Limb (tissue), 2 donors: Measurements from ENCODE around the gene CDC14C.
"Not testable (repeated sequence)": the region's sequence is repeated elsewhere in the genome, so short reads cannot be mapped to it uniquely, and the experiment has no call there.

Experiments used
- DNase-seq, 2 donors: peaks; one replicate each; pipeline ENCODE4 v3.0.0-alpha.2; 2016; ENCODE audit errors: extremely low spot score in 2 of 2

Gene CDC14C

DNA sequence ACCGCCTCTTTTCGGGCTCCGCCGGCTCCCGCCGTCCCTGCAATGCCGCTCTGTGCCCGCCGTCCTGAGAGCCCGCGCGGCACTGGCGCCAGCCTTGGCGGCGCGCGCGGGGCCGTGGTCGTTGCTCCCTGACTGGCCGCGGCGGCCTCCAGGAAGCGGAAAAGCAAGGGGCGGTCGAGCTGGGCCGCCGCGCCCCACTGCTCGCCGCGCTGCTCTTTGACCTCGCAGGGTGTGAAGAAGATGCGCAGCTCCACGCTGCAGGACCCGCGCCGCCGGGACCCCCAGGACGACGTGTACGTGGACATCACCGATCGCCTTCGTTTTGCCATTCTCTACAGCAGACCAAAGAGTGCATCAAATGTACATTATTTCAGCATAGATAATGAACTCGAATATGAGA is at the start of gene CDC14C:
Gene CDC14C, plus strand, starts transcription at position 115 of the 400 bp plus-strand sequence. Its CDS starts 126 bp downstream, at position 241.
- no peak for DNase-seq

DNA sequence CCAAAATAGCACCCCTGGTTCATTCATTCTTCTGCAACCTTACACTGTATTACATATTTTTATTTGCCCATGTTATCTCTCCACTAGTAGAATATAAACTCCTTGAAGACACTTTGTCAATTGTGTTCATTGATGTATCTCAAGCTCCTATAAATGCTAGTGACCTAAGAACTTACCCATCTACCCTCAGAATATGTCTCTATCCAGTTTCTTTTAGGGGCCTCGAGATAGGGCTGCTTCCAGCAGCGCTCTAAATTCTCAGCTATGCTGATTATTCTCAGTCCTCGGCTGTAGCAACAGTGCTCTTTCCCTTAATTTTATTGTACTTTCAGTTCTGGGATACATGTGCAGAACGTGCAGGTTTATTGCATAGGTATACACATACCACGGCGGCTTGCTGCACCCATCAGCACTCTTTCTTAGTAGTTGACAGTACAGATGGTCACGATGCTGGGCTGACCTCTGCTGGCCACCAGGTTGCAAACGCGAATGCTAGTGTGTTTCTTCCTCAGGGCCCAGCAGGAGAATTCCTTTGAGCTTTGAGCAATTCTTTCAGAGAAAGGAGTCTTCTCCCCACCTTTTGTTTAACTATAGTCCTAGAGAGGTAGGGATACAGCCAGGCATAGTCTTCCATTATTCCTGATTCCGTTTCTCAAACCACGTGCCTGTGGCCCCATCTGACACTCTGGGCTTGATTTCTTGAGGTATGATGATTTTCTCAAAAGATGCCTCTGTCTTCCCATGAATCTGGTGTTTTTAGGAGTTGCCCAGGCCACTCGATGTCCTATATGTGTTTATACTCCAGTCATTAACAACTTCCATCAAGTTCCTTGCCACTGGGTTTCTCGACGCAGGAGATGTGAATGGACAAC is 49.1 kb upstream of the CDC14C start:
- DNase-seq, result peak; percentile 13 to 45

- no peak for DNase-seq
Measured at GRCh38 chr7:48876087-48876486, 48.3 kb upstream of the CDC14C start.

- no peak for DNase-seq
Measured at GRCh38 chr7:48880851-48881250, 43.5 kb upstream of the CDC14C start.

DNA sequence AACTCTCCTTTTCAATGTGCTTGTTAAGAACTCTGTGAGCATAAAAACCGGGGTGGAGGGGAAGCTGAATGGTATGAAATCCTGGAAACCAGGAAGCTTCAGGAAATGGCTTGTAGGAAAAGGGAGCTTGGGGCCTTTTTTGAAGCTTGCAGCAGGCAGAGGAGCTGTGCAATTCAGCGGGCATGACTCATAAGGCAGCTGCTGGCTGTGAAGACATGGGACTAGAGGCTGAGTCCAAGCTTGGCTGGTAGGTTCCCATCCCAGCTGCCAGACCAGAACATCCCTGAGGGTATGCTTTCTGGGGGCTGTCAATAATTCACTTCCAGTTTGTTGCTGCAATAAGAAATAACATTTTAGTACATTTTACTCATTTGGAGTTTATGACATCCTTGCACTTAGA is 36.8 kb upstream of the CDC14C start:
- no peak for DNase-seq

GRCh38 chr7:48894574-48894973 is 29.8 kb upstream of the CDC14C start:
- no peak for DNase-seq

DNA sequence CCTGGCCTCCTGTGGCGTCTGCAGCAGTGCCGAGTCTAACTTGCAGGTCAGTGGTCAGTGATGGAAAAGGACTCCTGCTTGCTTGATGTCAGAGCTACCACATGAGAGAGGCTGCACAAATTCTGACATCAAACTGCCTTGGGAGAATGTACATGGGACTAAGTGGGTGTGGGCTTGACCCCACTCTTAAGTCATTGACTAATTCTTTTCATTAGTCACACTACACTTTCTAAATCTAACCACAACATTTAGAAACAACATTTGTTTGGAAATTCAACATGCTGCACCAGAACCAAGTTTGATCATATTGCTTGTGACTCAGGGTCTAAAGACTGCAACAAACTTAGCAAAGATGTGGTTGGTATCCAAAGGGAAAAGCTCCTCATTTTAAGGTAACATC is 24.4 kb upstream of the CDC14C start:
- no peak for DNase-seq

DNA sequence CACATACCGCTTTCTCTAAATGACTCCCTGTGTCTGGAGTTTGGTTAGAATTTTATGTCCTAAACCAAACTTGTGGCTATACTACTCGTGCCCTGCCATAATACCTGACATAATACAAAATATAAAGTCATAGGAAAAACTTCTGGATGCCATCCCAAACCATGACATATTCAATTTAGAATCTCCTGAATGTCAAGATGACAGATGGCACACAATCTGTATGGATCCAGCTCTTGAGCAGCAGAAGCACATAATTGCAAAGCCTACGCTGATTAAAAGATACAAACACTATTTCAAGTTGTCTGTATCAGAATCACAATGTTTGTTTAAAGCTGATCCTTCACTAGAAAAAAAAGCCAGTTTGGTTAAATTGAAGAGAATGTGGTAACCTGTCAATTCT is 22.4 kb upstream of the CDC14C start:
- DNase-seq, result no peak

DNA sequence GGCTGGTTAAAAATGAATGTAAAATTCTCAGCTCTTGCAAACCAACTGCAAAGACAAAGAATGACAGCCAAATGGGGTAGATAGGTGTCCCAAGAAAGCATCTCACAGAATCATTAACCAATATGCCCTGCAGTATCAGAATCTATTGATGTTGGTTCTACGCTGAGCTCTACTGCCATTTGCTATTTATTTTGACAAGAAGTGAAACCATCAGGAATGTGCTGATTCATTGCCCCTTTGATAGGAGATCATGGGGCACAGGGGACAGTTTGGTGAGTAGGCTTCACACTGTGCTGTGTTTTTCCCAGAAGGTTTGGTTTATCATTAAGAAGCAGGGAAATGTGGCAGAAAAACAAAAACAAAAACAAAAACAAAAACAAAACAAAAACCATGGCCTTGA is 19.4 kb upstream of the CDC14C start:
- no peak for DNase-seq

GRCh38 chr7:48905686-48906085 is 18.7 kb upstream of the CDC14C start:
- not testable (repeated sequence) for DNase-seq

GRCh38 chr7:48909887-48910286 is 14.5 kb upstream of the CDC14C start:
- DNase-seq, result not testable (repeated sequence)

DNA sequence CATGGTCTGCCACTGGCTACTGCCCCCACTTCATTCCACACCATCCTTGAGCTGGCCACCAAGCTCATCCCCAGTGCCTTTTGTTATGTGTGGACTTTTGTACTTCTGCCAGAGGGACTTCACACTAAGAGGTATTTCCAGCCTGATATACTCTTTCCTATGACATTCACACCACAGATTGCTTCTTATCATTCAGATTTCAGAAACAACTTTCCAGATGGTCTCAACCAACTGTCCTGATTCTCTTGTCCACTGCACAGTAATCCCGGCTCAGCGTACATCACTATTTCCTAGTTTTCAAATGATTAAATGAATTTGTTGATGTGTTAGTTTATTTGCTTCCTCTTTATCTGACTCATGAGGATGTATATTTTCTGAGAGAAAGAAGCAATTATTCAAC is 7.1 kb downstream of the CDC14C start:
- no peak for DNase-seq

DNA sequence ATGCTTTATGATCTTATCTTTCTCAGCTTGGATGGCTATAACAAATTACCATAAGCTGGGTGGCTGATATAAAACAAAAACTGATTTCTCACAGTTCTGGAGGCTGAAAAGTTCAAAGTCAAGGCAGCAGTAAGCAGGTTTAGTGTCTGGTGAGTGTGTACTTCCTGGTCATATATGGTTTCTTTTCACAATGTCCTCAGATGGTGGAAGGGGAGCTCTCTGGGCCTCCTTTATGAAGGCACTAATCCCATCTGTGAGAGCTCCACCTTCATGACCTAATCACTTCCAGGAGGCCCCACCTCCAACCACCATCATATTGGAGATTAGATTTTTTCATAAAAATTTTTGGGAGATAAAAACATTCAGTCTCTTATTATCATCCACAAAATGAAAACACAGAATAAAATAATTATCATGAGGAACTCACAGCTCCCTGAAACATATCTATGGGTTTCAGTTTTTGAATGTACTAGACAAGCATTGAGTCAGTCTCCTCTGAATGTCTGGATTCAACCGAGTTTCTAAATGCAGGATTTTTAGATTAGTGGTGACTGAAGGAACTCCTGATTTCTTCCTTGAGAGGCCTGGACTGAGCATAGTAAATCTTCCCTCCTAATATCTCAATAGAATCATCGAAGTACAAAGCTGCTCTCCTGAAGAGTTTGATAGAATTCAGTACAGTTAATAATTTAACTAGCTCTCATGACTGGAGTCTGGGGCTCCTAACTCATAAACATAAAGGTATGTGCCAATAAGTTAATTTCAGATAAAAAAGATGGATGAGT is 8.0 kb downstream of the CDC14C start:
- DNase-seq, result no peak

DNA sequence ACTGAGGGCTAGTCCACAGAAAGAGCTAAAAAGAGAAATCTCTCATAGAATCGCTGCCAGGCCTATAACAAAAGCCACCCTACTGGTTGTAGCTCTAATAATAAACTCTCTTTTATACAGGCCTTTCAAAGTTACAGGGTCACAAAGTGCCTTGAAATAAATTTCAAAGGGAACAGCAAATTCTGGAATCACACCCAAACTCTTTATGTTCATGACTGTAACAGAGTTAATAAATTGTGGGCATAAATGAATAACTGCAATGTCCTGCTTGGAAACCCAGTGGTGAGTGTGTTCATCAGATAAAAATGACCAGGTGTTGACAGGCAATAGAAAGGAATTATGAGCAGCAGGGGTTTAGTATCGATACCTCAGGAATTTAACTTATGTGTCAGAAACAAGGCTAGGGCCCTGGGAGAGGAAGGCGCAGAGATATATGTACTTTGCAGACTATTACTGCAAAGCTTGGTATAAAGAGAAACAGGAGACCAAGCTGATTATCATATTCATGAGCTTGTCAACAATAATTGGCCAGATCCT is 9.3 kb downstream of the CDC14C start:
- DNase-seq, result no peak

DNA sequence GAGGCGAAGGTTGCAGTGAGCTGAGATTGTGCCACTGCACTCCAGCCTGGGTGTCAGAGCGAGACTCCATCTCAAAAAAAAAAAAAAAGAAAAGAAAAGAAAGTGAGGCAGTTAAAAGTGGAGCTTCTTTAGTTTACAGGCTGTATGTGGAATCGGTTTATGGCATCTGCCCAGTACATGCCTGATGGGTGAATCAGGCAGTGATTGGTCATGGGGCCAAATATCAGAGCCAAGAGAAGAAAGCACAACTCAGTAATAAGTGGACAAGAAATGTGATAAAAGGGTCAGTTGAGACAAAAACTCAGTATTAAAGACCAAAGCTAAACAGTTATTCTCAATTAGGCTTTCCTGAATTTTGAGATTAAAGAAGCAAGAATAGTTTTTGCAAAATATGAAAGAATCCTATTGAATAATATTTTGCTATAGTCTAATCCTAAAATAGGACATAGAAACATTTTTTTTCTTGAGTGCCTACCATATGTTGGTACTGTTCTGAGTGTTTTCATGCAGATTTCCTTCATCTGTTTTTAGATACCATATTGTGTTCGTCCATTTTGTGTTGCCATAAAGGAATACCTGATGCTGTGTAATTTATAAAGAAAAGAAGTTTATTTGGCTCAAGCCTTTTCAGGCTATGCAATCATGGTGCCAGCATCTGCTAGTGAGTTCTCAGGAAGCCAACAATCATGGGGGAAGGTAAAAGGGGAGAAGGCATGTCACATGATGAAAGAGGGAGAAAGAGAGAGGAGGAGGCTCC is 14.4 kb downstream of the CDC14C start:
- no peak for DNase-seq

- DNase-seq, result no peak
Measured at GRCh38 chr7:48943279-48943990, 19.1 kb downstream of the CDC14C start.

DNA sequence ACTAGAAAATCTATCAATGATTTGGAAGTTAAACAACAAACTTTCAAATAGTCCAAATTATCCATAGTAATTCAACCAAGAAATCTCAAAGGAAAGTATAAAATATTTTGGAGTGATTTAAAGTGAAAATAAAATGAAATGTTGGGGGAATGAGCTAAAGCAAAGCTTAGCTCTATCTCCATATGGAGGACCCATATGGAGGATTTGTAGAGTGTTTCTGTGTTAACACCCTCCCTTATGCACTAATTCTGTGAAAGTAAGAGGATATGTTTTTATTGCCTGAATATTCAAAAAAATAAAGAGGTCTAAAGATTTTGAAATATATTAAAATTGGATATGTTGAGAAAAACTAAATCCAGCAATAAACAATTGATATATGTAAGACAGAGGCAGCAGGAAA is 31.6 kb downstream of the CDC14C start:
- no peak for DNase-seq

DNA sequence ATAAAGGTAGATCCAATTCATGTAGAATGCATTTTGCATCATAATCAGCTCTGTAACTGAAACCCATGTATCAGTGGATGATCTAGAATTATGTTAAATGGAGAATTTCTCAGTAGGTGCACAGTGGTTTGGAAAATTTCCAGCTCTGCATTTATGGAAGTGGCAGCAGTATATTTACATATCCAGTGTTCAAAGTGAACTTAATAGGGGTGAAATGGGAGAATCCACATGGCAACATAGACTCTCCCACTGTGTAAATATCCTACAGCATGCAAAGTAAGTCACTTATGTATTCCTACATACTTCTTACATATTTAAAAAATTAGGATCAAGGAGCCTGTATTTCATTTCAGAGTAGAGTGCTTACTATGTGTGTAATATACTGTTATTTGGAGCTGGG is 35.3 kb downstream of the CDC14C start:
- DNase-seq, result no peak

DNA sequence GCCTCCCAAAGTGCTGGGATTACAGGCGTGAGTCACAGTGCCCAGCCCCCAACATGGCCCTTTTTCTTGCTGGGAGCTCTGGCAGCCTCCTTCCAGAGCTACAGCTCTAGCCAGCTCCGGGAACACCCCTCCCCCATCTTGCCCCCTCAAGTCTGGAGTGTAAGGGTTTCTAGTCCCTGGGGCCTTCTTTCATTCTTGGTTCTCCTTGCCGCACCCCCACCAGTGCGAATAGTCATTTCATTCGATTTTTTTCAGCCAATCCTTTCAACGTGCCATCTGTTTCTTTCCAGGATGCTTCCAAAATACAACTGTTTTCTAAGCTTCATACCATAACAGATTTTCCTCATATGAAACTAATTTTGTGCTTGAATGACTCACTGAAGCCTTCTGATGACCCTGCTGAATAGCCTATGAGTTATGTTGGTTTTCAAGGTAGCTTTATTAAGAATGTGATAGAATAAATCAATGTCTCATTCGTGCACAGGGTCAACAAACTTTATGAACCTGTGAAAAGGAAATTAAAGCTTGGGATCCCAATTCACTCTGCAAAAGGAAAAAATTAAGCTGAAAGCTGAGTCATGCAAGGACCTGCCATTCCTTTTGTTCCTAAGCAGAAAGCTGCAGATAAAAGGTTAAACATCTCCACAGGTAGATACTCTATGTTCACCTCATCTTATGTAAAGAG is 38.6 kb downstream of the CDC14C start:
- no peak for DNase-seq

GRCh38 chr7:48964074-48964473 is 39.7 kb downstream of the CDC14C start:
- DNase-seq, result no peak
